ENCODE data around the gene OR10K2.

The OR10K2 gene

GRCh38 chr1:158371188-158371953, 54.7 kb downstream of the OR10K2 start:
- DNase-seq (ENCODE audit: low spot score) = no peak

Data from CD4-positive, alpha-beta T cell treated with Interleukin-15 for 4 hours (primary cell).